ENCODE data around the gene COPS6.
"Not testable (repeated sequence)": the region's sequence is repeated elsewhere in the genome, so short reads cannot be mapped to it uniquely, and the experiment has no call there.

Gene COPS6

DNA sequence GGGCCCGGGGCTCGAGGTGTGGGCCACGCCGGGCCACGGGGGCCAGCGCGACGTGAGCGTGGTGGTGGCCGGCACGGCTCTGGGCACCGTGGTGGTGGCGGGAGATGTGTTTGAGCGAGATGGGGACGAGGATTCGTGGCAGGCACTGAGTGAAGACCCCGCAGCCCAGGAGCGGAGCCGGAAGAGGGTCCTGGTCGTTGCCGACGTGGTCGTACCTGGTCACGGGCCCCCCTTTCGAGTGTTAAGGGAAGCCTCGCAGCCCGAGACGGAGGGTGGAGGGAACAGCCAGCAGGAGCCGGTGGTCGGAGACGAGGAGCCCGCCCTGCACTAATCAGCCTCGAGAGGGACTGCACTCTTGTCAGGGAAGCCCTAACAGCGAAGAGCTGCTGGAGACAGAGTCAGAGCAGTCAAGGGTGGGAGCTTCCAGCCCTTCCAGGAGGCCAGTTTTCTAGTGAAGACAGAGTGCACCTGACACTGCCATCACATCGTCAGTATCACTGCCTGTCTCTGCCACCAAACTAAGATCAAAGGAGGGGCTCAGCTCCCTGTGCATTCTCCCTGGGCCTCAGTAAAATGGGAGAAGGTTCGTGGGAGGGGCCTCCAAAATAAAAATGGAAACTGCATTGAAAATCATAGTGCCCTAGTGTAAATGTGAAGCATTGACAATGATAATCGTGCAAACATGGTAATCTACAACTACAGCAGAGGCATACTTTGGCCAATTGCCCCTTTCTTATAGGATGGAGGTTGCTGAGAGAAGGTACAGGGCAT lies 39.3 kb downstream of the COPS6 start:
- no peak for DNase-seq

DNA sequence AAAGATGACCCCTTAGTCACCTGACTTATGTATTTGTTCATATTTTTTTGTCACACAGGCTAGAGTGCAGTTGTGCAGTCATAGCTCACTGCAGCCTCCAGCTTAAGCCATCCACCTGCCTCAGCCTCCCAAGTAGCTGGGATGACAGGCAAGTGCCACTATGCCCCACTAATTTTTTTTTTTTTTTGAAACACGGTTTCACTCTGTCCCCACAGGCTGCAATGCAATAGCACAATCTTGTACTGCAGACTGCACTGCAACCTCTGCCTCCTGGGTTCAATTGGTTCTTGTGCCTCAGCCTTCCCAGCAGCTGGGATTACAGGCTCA lies 39.8 kb downstream of the COPS6 start:
- DNase-seq = no peak

- not testable (repeated sequence) for DNase-seq
These were observed 41.4 kb downstream of the COPS6 start for GRCh38 chr7:100130220-100130607.

DNA sequence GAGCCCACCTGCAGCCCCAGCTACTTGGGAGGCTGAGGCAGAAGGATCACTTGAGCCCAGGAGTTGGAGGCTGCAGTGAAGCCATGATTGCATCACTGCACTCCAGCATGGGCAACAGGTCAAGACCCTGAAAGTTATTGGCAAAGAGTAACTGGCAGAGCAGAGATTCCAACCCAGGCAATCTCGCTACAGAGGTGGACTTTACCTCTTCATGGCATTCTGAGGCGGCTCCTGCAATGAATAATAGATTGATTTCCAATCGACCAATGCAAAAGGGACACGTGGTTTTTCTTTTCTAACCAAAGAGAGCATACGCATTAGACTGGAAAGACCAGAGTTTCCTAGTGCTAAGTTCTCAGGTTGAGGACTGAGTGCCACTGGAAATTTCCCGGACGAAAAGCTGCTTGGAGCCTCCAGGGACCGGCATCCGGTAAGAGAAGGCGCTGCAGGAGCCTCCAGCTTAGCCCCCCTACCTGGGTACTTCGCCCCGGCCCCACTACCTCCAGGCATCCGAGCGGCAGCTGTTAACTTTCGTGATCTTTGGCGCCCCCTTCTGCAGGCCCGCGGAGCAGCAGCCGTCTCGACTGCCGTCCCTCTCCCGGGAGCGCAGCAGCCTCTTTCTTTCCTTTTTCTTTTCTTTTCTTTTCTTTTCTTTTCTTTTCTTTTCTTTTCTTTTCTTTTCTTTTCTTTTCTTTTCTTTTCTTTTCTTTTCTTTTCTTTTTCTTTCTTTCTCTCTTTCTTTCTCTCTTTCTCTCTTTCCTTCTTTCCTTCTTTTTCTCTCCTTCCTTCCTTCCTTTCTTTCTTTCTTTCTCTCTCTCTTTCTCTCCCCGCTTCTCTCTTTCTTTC lies 42.1 kb downstream of the COPS6 start:
- peak; percentile 85 for DNase-seq

DNA sequence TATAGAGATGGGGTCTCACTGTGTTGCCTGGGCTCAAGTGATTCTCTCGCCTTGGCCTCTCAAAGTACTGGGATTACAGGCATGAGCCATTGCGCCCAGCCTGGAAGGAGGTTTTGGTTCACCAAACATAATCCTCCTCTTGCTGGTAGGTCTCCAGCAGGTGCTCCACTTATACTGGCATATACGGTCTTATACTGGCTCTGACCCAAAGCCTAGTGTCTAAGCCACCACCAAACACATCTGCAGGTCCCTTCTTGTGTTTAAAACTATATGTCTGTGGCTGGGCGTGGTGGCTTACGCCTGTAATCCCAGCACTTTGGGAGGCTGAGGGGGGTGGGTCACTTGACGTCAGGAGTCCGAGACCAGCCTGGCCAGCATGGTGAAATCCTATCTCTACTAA lies 43.4 kb downstream of the COPS6 start:
- DNase-seq = no peak

- DNase-seq = peak; percentile 32
These were observed 44.0 kb downstream of the COPS6 start for GRCh38 chr7:100132697-100133151.

- DNase-seq = no peak
These were observed 49.3 kb downstream of the COPS6 start for GRCh38 chr7:100137851-100138760.

GRCh38 chr7:100141555-100141949 lies 52.8 kb downstream of the COPS6 start:
- no peak for DNase-seq

Measured in NCI-H2107 (cell line).